NCI-H2107 (cell line): Measurements from ENCODE around the gene KCNT2.

ENCODE experiments used
- DNase-seq: peaks from one replicate; lab custom pipeline; 2025; lab: John Stamatoyannopoulos, UW

The KCNT2 gene

GRCh38 chr1:196193896-196194559 is 414.2 kb downstream of the KCNT2 start:
- DNase-seq, result no peak

DNA sequence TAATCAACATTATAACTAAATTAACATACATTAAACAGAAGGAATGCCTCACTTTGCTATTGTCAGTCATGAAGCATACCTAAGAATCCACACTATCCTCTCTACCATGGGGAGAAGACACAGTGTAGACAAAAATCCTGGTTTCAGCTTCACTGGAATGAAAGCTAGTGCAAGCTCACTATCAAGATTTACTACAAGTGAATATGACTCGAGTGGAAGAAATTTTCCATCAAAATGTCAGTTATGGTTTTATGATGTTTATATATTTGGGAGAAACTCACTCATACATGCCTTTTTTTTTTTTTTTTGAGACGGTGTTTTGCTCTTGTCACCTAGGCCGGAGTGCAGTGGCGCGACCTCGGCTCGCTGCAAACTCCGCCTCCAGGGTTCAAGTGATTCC is 424.3 kb downstream of the KCNT2 start:
- no peak for DNase-seq

GRCh38 chr1:196181594-196181878 is 426.7 kb downstream of the KCNT2 start:
- no peak for DNase-seq

DNA sequence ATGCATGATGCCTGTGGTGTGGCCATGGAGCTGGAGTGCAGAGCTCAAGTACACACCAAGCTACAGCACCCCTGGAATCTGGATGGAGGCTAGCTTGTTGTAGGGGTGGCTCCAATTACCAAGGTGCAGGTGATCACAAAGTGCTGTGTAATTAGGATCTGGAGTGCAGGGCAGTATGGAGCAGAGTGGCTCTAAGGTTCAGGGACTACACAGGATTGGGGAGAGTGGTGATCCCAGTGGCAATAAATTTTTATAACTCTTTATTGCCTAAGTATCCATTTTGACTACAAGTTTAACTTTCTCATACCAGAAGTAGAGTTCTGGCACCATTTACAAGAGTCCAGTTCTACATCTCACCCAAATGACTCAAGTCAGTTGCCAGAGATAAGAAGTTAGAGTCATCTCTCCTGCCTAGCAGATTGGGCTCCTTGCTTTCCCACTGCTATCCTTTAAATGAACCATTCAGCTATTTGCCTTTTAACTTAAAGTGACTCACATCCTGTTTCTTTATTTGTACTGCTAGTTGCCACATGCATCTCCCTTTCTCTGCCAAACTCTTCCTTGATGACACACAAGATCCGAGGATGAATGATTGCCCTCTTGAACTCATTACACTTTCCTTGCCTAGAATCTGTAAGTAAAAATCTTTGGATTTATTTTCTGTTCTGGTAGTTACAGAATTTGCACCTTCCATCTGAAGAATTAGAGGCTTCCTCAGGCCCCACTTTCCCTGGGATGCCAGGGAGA is 427.2 kb downstream of the KCNT2 start:
- DNase-seq, result no peak

GRCh38 chr1:196178083-196178635 is 430.1 kb downstream of the KCNT2 start:
- DNase-seq, result no peak
